NB4 (cell line): ENCODE measurements around the gene AGBL1.

Experiments
- CTCF ChIP-seq: IDR thresholded peaks from one replicate; pipeline ENCODE4 v1.5.1; 2012; ENCODE audit warnings: low read depth, low read length
- MYC ChIP-seq: IDR thresholded peaks from 2 replicates; pipeline ENCODE4 v1.6.1; 2011; ENCODE audit warnings: low read depth, low read length
- POLR2A ChIP-seq: IDR thresholded peaks from 2 replicates; pipeline ENCODE4 v1.6.1; 2011; ENCODE audit warnings: mild to moderate bottlenecking; ENCODE audit not compliant: insufficient read length; ENCODE audit errors: extremely low read depth
- TF ChIP-seq, protein P1 (sequence below): IDR thresholded peaks from 2 replicates; pipeline ENCODE4 v1.6.1; 2011; ENCODE audit warnings: low read depth, low read length

DNA sequence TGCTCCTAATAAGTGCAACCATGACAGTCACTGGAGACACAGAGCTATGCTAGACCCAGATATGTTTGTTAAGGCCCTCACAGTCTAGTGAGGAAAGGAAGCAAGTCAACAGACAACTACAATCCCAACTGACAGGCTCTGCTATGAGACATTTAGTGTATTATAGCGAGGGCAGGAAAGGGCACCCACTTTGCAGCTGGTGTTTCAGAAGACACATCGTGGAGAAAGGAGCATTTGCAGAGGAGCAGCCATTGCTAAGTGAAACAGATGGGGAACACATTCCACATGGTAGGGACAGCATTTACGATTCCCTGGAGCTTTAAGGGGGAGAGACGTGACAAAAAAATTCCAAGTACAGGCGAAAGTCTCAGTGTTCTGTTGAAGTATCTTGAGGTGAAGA is 685.6 kb downstream of the AGBL1 start:
- no peak for TF ChIP-seq POLR2A
- TF ChIP-seq CTCF = no peak
- TF ChIP-seq, protein P1, sequence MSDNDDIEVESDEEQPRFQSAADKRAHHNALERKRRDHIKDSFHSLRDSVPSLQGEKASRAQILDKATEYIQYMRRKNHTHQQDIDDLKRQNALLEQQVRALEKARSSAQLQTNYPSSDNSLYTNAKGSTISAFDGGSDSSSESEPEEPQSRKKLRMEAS = no peak
- TF ChIP-seq MYC = no peak
